SK-N-SH treated with all-trans-retinoic acid at 6 μM for 48 hours (cell line): ENCODE results near the gene UBQLNL.

Experiments
- ATAC-seq: fragments of 200-7000 bp; cut with Tn5 transposase; 3 replicates; pipeline ENCODE4 v1.9.1; 2020; ENCODE audit warnings: mild to moderate bottlenecking, moderate library complexity
- BACH2 ChIP-seq: fragments of 250-450 bp; sonication (Bioruptor Pico); IDR thresholded peaks from 2 replicates; pipeline ENCODE4 v1.9.0; 2021; ENCODE audit warnings: mild to moderate bottlenecking, borderline replicate concordance
- CREB5 ChIP-seq: fragments of 250-450 bp; sonication (Bioruptor Pico); IDR thresholded peaks from 2 replicates; pipeline ENCODE4 v1.5.1; 2020; ENCODE audit warnings: low read depth, mild to moderate bottlenecking, moderate library complexity
- CSDC2 ChIP-seq: fragments of 250-450 bp; sonication (Bioruptor Pico); IDR thresholded peaks from 2 replicates; pipeline ENCODE4 v1.5.0; 2020; ENCODE audit warnings: mild to moderate bottlenecking, moderate library complexity
- CSRNP3 ChIP-seq: fragments of 250-450 bp; sonication (Bioruptor Pico); IDR thresholded peaks from 2 replicates; pipeline ENCODE4 v1.5.1; 2021; ENCODE audit warnings: mild to moderate bottlenecking, moderate library complexity
- ESRRG ChIP-seq: fragments of 250-450 bp; sonication (Bioruptor Pico); IDR thresholded peaks from 2 replicates; pipeline ENCODE4 v1.6.1; 2021; ENCODE audit warnings: mild to moderate bottlenecking
- GLIS3 ChIP-seq: fragments of 250-450 bp; sonication (Bioruptor Pico); IDR thresholded peaks from 2 replicates; pipeline ENCODE4 v1.5.0; 2020; ENCODE audit warnings: mild to moderate bottlenecking, moderate library complexity
- OSR1 ChIP-seq: fragments of 250-450 bp; sonication (Bioruptor Pico); IDR thresholded peaks from 2 replicates; pipeline ENCODE4 v1.8.0; 2022; ENCODE audit warnings: moderate library complexity, mild to moderate bottlenecking, inconsistent platforms
- PATZ1 ChIP-seq: fragments of 250-450 bp; sonication (Bioruptor Pico); IDR thresholded peaks from 2 replicates; pipeline ENCODE4 v1.8.0; 2020; ENCODE audit warnings: mild to moderate bottlenecking, moderate library complexity, borderline replicate concordance
- POU6F1 ChIP-seq: fragments of 250-450 bp; sonication (Bioruptor Pico); IDR thresholded peaks from 2 replicates; pipeline ENCODE4 v1.8.0; 2021; ENCODE audit warnings: low read depth, mild to moderate bottlenecking, moderate library complexity, borderline replicate concordance
- PPARA ChIP-seq: fragments of 250-450 bp; sonication (Bioruptor Pico); IDR thresholded peaks from 2 replicates; pipeline ENCODE4 v1.5.0; 2020; ENCODE audit warnings: mild to moderate bottlenecking, borderline replicate concordance
- RARB ChIP-seq: fragments of 250-450 bp; sonication (Bioruptor Pico); IDR thresholded peaks from 2 replicates; pipeline ENCODE4 v1.8.0; 2021; ENCODE audit warnings: mild to moderate bottlenecking, moderate library complexity
- SNAI2 ChIP-seq: fragments of 250-450 bp; sonication (Bioruptor Pico); IDR thresholded peaks from 2 replicates; pipeline ENCODE4 v1.5.0; 2020; ENCODE audit warnings: mild to moderate bottlenecking, moderate library complexity
- TCF4 ChIP-seq: fragments of 250-450 bp; sonication (Bioruptor Pico); IDR thresholded peaks from 2 replicates; pipeline ENCODE4 v1.8.0; 2021; ENCODE audit warnings: mild to moderate bottlenecking, moderate library complexity, borderline replicate concordance
- TOX ChIP-seq: fragments of 250-450 bp; sonication (Bioruptor Pico); IDR thresholded peaks from 2 replicates; pipeline ENCODE4 v1.8.0; 2021; ENCODE audit warnings: mild to moderate bottlenecking, moderate library complexity, borderline replicate concordance
- TSHZ2 ChIP-seq: fragments of 250-450 bp; sonication (Bioruptor Pico); IDR thresholded peaks from 2 replicates; pipeline ENCODE4 v1.5.0; 2020; ENCODE audit warnings: mild to moderate bottlenecking, moderate library complexity
- ZFP3 ChIP-seq: fragments of 250-450 bp; sonication (Bioruptor Pico); IDR thresholded peaks from 2 replicates; pipeline ENCODE4 v1.5.0; 2020; ENCODE audit warnings: mild to moderate bottlenecking, moderate library complexity
- ZNF565 ChIP-seq: fragments of 450-650 bp; formaldehyde crosslinking; conservative IDR thresholded peaks from 2 replicates; pipeline ENCODE4 v1.5.0; 2020; ENCODE audit warnings: low read depth, mild to moderate bottlenecking, moderate library complexity
- ZNF70 ChIP-seq: fragments of 450-650 bp; formaldehyde crosslinking; IDR thresholded peaks from 2 replicates; pipeline ENCODE4 v1.5.0; 2020; ENCODE audit warnings: mild to moderate bottlenecking, moderate library complexity
- ZNF8 ChIP-seq: fragments of 450-650 bp; formaldehyde crosslinking; IDR thresholded peaks from 2 replicates; pipeline ENCODE4 v1.5.0; 2020; ENCODE audit warnings: mild to moderate bottlenecking, moderate library complexity

The UBQLNL gene

GRCh38 chr11:5516599-5516998 lies at the start of gene UBQLNL:
Gene UBQLNL (minus strand): TSS chr11:5516699. CDS start chr11:5516441, 258 bp downstream.
- no peak for TF ChIP-seq CSDC2 (CRISPR knock-in tag)
- TF ChIP-seq ZNF70 (CRISPR knock-in tag) = no peak
- TF ChIP-seq TSHZ2 (CRISPR knock-in tag) = no peak
- TF ChIP-seq BACH2 (CRISPR knock-in tag) = no peak
- no peak for TF ChIP-seq GLIS3
- no peak for TF ChIP-seq PPARA (CRISPR knock-in tag)
- no peak for TF ChIP-seq CREB5 (CRISPR knock-in tag)
- no peak for TF ChIP-seq ZFP3 (CRISPR knock-in tag)
- no peak for TF ChIP-seq ZNF565 (CRISPR knock-in tag)
- TF ChIP-seq ESRRG (CRISPR knock-in tag) = no peak
- no peak for TF ChIP-seq ZNF8 (CRISPR knock-in tag)
- TF ChIP-seq, all 23 proteins: peak for 0
- ATAC-seq = no peak

GRCh38 chr11:5564259-5565019 lies 47.9 kb upstream of the UBQLNL start:
- TF ChIP-seq TSHZ2 (CRISPR knock-in tag) = no peak
- no peak for TF ChIP-seq POU6F1 (CRISPR knock-in tag)
- TF ChIP-seq PPARA (CRISPR knock-in tag) = no peak
- TF ChIP-seq ZNF70 (CRISPR knock-in tag) = no peak
- TF ChIP-seq OSR1 (CRISPR knock-in tag) = no peak
- no peak for TF ChIP-seq ESRRG (CRISPR knock-in tag)
- no peak for TF ChIP-seq PATZ1 (CRISPR knock-in tag)
- TF ChIP-seq CREB5 (CRISPR knock-in tag) = no peak
- TF ChIP-seq TOX (CRISPR knock-in tag) = no peak
- TF ChIP-seq ZFP3 (CRISPR knock-in tag) = no peak
- TF ChIP-seq SNAI2 (CRISPR knock-in tag) = no peak
- no peak for TF ChIP-seq TCF4
- no peak for TF ChIP-seq RARB (CRISPR knock-in tag)
- no peak for TF ChIP-seq GLIS3
- TF ChIP-seq ZNF8 (CRISPR knock-in tag) = no peak
- TF ChIP-seq CSRNP3 = no peak
- no peak for TF ChIP-seq ZNF565 (CRISPR knock-in tag)
- no peak for TF ChIP-seq BACH2 (CRISPR knock-in tag)
- TF ChIP-seq CSDC2 (CRISPR knock-in tag) = no peak
- ATAC-seq = no peak
